Activated CD8-positive, alpha-beta T cell treated with anti-CD3 and anti-CD28 coated beads, Interleukin-2, amount 10 ng/mL, durations not matched to agents 7 days and 5 days (primary cell): ENCODE results near the gene COL8A2. TPM values are rescaled to one million over a fixed set of nuclear protein-coding genes. Genes with fewer than 3 reads are reported as not detected.

Experiments
- ATAC-seq: fragments of 150-1000 bp; cut with Tn5 transposase; one replicate; pipeline ENCODE4 v1.10.0; 2021; ENCODE audit warnings: moderate library complexity
- CTCF ChIA-PET: fragments of 350-600 bp; sonication (Branson Sonifier 250); formaldehyde crosslinking; loops from one replicate; lab custom pipeline; 2021; ENCODE audit warnings: antibody characterized with exemption; lab: Charles Lee
- POLR2A ChIA-PET: fragments of 350-600 bp; sonication (Branson Sonifier 250); formaldehyde crosslinking; loops from one replicate; lab custom pipeline; 2021; ENCODE audit warnings: antibody characterized with exemption; lab: Charles Lee
- DNase-seq: peaks from one replicate; pipeline ENCODE4 v3.0.0-alpha.2; 2020
- H3K27ac Mint-ChIP-seq: one replicate; pipeline ENCODE4 v1.8.0; 2021; ENCODE audit warnings: mild to moderate bottlenecking, mixed read lengths
- H3K27me3 Mint-ChIP-seq: one replicate; pipeline ENCODE4 v1.8.0; 2021; ENCODE audit warnings: low read depth, mixed read lengths
- H3K36me3 Mint-ChIP-seq: one replicate; pipeline ENCODE4 v1.8.0; 2021; ENCODE audit warnings: low read depth, mixed read lengths
- H3K4me1 Mint-ChIP-seq: one replicate; pipeline ENCODE4 v1.8.0; 2021; ENCODE audit warnings: low read depth, mixed read lengths
- H3K4me3 Mint-ChIP-seq: one replicate; pipeline ENCODE4 v1.8.0; 2021; ENCODE audit warnings: mild to moderate bottlenecking, mixed read lengths
- H3K9me3 Mint-ChIP-seq: one replicate; pipeline ENCODE4 v1.8.0; 2022; ENCODE audit warnings: mixed read lengths; ENCODE audit not compliant: insufficient read depth
- total RNA-seq, 2 experiments: library from RNA; stranded (reverse); gene quantifications; one replicate each; pipeline ENCODE4 v1.2.3, GENCODE V29; 2021

COL8A2 gene
- total RNA-seq, 2 experiments from 2014 or later, result 0.08 TPM; not detected in 1

DNA sequence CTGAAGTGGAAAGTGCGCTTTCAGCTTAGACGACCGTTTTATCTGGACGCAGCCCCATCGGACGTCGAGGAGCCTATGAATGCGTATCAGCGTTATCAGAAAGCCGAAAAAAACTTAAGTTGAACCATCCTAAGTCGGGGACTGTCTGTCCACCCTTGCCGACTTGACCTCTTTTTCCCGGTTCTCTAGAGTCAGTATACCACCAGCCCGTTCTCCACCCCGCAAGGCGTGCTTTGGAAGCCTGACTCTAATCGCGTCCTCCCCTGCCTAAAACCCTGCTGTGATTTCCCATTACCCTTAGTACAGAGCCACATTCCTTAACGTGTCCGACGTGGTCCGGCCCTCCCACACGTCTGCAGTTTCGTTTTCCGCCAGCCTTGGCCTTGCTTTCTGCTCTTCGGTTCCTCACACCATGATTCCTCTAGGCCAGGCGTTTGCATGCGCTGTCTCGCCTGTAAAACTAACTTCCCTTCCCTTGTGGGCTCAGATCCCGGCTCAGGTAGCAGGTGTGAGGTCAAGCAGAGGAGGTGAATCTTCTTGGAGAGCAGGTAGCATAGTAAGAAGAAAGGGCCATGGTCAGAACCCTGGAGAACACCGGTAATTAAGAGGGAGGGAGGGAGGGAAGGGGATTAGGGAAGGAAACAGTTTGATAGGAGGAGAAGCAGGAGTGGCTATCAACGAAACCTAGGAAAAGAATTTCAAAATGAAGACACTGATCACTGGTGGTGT lies 35.5 kb downstream of the COL8A2 start:
- no peaks in the 10 kb centered on the region for H3K9me3 Mint-ChIP-seq
- POLR2A ChIA-PET, result interaction anchor here (0.6 kb wide), 2 partner anchors 8 to 610 kb away, joined by 3 read pairs; no protein-coding TSS in a partner anchor
- peaks cover 4% of the 10 kb centered on the region for H3K27me3 Mint-ChIP-seq
- H3K4me3 Mint-ChIP-seq, result peak overlapping the region; percentile 85
- peak overlapping the region; percentile 89 for H3K27ac Mint-ChIP-seq
- peaks cover 22% of the 10 kb centered on the region for H3K4me1 Mint-ChIP-seq
- CTCF ChIA-PET, result interaction anchor here (2.0 kb wide), 1 partner anchor 45 kb away, joined by 7 read pairs; no protein-coding TSS in a partner anchor
- ATAC-seq (no peak), DNase-seq (peak; percentile 41)
- H3K36me3 Mint-ChIP-seq, result peaks cover 39% of the 10 kb centered on the region

DNA sequence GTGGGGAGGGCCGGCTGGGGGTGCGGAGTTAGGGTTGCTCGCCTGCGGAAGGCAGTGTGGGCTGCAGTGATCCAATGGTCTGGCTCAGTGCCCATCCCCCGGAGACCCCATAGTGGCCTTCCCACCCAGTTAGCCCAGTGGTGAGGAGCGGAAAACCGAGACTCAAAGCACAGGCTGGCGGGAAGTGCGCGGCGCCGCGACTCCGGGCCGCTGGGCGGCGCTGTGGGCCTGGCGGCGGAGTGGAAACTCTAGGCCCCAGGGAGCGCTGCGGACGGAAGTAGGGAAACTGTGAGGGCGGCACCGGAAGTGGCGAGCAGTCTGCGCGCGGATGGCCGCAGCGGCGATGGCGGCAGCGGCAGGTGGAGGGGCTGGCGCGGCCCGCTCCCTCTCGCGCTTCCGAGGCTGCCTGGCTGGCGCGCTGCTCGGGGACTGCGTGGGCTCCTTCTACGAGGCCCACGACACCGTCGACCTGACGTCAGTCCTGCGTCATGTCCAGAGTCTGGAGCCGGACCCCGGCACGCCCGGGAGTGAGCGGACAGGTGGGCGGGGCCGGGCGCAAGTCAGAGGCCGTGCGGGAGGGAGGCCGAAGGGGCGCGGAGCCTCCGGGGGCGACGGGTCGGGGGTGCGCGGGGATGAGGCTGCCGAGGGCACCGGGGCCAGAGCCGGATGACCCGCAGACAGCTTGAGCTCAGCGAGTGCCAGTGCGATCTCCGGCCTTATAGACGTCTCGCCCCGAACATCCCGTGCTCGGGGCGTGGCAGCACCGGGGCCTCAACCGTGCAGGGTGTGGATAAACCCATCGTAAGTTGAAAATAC lies 36.2 kb downstream of the COL8A2 start, which contains the start of gene ADPRS:
Gene ADPRS (plus strand): TSS at position 316 of the 816 bp plus-strand sequence. CDS start 13 bp downstream, at position 329.
- Mint-ChIP-seq H3K27me3 (peaks cover 8% of the 10 kb centered on the region), H3K9me3 (no peaks in the 10 kb centered on the region), H3K36me3 (peaks cover 37% of the 10 kb centered on the region), H3K4me3 (peak within 1 kb of the TSS; percentile 85), H3K4me1 (peaks cover 24% of the 10 kb centered on the region), H3K27ac (peak within 1 kb of the TSS; percentile 89)
- DNase-seq (peak; percentile 93), ATAC-seq (peak; percentile 89)
- ChIA-PET CTCF (interaction anchor here (2.0 kb wide), 1 partner anchor 46 kb away, joined by 7 read pairs; no protein-coding TSS in a partner anchor), POLR2A (interaction anchor here (0.6 kb wide), 2 partner anchors 8 to 609 kb away, joined by 3 read pairs; no protein-coding TSS in a partner anchor)

DNA sequence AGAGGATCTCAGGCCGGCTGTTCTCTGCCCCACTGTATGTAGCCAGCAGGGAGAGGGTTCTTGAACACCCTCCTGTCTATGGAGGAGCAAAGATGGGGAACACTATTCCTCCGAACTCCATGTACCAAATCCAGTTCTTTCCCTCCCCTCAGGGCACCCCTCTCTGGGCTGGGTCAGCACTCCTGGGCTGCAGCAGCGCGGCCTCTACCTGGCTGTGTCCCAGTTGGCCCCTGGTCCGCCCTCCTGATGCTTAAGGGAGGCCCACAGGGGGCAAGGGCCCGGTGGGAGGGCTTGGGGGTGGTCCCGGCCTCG lies 36.8 kb downstream of the COL8A2 start:
- ATAC-seq (peak; percentile 32), DNase-seq (no peak)
- H3K27ac Mint-ChIP-seq, result peak overlapping the region; percentile 89

DNA sequence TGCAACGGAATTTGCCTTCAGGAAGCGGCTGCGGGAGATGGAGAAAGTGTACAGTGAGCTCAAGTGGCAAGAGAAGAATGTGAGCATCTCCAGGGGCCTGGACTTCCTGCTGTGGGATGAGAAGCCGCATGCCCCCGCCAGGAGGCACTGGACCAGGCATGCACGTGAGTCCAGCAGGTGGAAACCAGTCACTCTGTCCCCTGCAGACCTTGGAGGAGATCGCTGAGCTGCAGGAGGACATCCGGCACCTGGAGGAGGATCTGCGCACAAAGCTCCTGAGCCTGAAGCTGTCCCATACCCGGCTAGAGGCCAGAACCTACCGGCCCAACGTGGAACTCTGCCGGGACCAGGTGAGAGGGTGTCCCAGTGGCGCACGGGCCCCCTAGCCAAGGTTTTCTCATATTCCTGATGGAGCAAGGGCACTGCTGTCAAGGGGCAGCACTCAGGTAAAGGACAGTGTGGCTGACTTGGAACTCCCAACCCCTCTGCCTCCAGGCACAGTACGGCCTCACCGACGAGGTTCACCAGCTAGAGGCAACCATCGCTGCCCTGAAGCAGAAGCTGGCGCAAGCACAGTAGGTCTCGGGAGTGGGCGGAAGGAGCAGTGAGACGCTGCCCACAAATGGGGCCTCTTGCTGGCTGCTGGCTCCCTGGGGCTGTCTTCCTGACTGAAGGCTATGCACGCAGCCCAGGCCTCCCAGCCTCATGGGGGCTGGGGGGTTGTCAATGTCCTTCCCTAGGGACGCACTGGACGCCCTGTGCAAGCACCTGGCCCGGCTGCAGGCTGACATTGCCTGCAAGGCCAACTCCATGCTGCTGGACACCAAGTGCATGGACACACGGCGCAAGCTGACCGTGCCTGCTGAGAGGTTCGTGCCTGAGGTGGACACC lies 37.5 kb downstream of the COL8A2 start:
- POLR2A ChIA-PET, result no interaction called here
- peak overlapping the region; percentile 85 for H3K4me3 Mint-ChIP-seq
- H3K36me3 Mint-ChIP-seq, result peaks cover 26% of the 10 kb centered on the region
- peaks cover 15% of the 10 kb centered on the region for H3K27me3 Mint-ChIP-seq
- H3K9me3 Mint-ChIP-seq, result no peaks in the 10 kb centered on the region
- peak overlapping the region; percentile 89 for H3K27ac Mint-ChIP-seq
- peaks cover 24% of the 10 kb centered on the region for H3K4me1 Mint-ChIP-seq
- ATAC-seq, result no peak
- DNase-seq, result no peak
- CTCF ChIA-PET, result interaction anchor here (0.7 to 1.2 kb wide), 3 partner anchors 48 to 205 kb away, joined by 3 read pairs; partner anchors contain the start of gene AGO1

More for the DNA sequence above, 36.8 kb downstream of the COL8A2 start:
- Mint-ChIP-seq H3K36me3 (peaks cover 33% of the 10 kb centered on the region), H3K4me3 (peak overlapping the region; percentile 85), H3K27me3 (peaks cover 10% of the 10 kb centered on the region), H3K9me3 (no peaks in the 10 kb centered on the region), H3K4me1 (peaks cover 24% of the 10 kb centered on the region)
- ChIA-PET CTCF (no interaction called here), POLR2A (no interaction called here)

DNA sequence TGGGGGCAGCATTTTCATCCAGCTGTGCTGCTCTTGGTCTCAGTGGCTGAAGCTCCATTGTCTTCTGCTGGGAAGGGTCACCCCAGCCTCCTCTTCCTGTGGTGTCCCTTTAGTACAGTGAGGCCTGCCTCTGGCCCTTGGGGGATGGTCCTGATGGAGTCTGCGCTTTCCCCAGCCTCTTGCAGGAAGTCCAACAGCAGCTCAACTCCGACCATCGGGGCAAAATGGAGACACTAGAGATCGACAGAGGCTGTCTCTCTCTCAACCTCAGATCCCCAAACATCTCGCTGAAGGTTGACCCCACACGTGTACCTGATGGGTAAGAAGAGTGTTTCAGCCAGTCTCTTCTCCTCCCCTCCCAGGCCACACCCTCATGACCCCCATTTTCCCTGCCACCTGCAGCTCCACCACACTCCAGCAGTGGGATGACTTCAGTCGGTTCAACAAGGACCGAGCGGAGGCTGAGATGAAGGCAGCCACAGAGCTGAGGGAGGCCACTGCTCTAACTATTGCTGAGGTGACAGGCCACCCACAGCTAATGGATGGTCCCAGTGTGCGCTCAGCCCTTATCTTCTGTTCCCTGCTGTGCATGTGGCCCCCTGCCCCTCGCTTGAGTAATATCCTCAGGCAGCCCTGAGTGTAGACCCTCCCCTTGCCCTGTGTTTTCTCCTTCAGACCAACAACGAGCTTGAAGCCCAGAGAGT lies 38.3 kb downstream of the COL8A2 start:
- Mint-ChIP-seq H3K4me1 (peaks cover 23% of the 10 kb centered on the region), H3K4me3 (no peak overlapping the region), H3K9me3 (no peaks in the 10 kb centered on the region), H3K27me3 (peaks cover 22% of the 10 kb centered on the region), H3K27ac (peak overlapping the region; percentile 35), H3K36me3 (peaks cover 18% of the 10 kb centered on the region)
- no peak for DNase-seq
- ChIA-PET POLR2A (interaction anchor here (0.6 to 1.3 kb wide), 2 partner anchors 154 to 156 kb away, joined by 4 to 5 read pairs; partner anchors contain the start of gene AGO3), CTCF (interaction anchor here (0.9 to 1.2 kb wide), 2 partner anchors 49 to 203 kb away, joined by 3 read pairs; partner anchors contain the start of gene AGO1)
- ATAC-seq, result no peak

DNA sequence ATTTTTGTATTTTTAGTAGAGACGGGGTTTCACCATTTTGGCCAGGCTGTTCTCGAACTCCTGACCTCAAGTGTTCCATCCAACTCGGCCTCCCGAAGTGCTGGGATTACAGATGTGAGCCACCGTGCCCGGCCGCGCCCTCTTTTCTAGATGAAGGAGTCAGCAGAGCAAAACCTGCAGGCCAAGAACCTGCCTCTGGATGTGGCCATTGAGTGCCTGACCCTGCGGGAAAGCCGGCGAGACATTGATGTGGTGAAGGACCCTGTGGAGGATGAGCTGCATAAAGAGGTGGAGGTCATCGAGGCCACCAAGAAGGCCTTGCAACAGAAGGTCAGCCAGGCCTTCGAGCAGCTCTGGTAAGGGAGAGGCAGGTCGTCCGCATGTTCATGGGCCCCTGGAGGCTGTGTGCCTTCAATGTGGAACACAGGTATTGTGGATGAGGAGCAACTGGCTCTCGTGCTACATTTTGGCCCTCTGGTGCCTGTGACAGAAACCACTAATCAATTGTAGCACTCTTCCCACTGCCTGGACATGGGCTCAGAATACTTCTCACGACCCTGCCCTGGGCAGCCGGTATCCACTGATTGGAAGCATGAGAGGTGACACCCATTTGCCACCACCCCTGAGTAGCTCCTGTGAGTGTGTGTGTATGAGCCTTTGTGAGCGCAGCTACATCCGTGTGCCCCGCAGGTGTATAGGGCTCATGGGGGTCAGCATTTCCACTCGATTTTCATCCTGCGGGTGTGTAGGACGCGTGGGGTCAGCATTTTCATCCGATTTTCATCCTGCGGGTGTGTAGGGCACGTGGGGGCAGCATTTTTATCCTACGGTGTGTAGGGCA lies 39.1 kb downstream of the COL8A2 start:
- H3K36me3 Mint-ChIP-seq, result peaks cover 12% of the 10 kb centered on the region
- H3K27ac Mint-ChIP-seq, result no peak overlapping the region
- peaks cover 27% of the 10 kb centered on the region for H3K27me3 Mint-ChIP-seq
- H3K4me3 Mint-ChIP-seq, result no peak overlapping the region
- DNase-seq (no peak), ATAC-seq (no peak)
- CTCF ChIA-PET, result interaction anchor here (0.9 to 1.2 kb wide), 3 partner anchors 49 to 203 kb away, joined by 3 read pairs; partner anchors contain the start of gene AGO1
- no peaks in the 10 kb centered on the region for H3K9me3 Mint-ChIP-seq
- peaks cover 18% of the 10 kb centered on the region for H3K4me1 Mint-ChIP-seq
- POLR2A ChIA-PET, result interaction anchor here (0.6 to 1.3 kb wide), 2 partner anchors 154 to 155 kb away, joined by 4 to 5 read pairs; partner anchors contain the start of gene AGO3

DNA sequence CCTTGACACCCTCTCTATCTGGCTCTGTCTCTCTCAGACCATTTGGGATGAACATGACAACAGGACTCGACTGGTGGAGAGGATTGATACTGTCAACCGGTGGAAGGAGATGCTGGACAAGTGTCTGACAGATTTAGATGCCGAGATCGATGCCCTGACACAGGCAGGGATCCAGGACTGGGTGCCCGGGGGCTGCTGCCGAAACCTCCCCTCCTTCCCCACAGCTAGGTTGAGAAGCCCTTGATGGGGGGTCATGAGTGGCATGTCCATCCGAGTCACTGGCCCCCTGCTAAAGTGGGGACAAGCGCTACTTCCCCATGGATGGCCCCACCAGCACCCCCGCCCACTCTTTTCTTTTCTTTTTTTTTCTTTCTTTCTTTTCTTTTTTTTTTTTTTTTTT lies 39.9 kb downstream of the COL8A2 start:
- DNase-seq (no peak), ATAC-seq (no peak)
- Mint-ChIP-seq H3K4me3 (no peak overlapping the region), H3K9me3 (no peaks in the 10 kb centered on the region), H3K36me3 (peaks cover 10% of the 10 kb centered on the region), H3K27ac (no peak overlapping the region), H3K4me1 (peaks cover 16% of the 10 kb centered on the region), H3K27me3 (peaks cover 34% of the 10 kb centered on the region)
- CTCF ChIA-PET, result interaction anchor here (1.1 kb wide), 1 partner anchor 127 kb away, joined by 3 read pairs; no protein-coding TSS in a partner anchor
- POLR2A ChIA-PET, result no interaction called here

DNA sequence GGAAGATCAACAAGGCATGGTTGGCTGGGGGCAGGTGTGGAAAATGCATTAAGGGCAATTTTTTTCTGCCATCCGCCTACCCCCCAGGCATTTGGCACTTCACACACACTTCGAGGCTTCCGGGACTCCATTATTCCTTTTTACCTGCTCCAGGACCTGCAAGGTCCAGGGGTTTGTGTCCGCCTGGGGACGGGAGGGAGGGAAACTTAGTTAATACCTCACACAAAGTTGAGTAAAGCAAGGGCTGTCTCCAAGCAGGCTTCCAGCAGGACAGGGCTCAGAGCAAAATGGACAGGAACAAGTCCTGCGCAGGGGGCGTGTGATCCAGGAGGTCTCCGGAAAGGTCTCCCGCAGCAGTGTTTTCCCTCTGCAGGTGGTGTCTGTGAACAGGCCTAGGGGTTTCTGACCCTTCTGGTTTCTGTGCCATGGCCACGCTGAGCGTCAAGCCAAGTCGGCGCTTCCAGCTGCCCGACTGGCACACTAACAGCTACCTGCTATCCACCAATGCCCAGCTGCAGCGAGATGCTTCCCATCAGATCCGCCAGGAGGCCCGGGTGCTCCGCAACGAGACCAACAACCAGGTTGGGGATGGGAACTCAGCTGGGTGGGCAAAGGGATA lies 40.4 kb downstream of the COL8A2 start:
- peaks cover 5% of the 10 kb centered on the region for H3K36me3 Mint-ChIP-seq
- ChIA-PET CTCF (interaction anchor here (1.0 kb wide), 1 partner anchor 50 kb away, joined by 4 read pairs; no protein-coding TSS in a partner anchor), POLR2A (no interaction called here)
- DNase-seq (no peak), ATAC-seq (no peak)
- peaks cover 34% of the 10 kb centered on the region for H3K27me3 Mint-ChIP-seq
- no peak overlapping the region for H3K27ac Mint-ChIP-seq
- no peak overlapping the region for H3K4me3 Mint-ChIP-seq
- no peaks in the 10 kb centered on the region for H3K9me3 Mint-ChIP-seq
- H3K4me1 Mint-ChIP-seq, result peaks cover 11% of the 10 kb centered on the region

DNA sequence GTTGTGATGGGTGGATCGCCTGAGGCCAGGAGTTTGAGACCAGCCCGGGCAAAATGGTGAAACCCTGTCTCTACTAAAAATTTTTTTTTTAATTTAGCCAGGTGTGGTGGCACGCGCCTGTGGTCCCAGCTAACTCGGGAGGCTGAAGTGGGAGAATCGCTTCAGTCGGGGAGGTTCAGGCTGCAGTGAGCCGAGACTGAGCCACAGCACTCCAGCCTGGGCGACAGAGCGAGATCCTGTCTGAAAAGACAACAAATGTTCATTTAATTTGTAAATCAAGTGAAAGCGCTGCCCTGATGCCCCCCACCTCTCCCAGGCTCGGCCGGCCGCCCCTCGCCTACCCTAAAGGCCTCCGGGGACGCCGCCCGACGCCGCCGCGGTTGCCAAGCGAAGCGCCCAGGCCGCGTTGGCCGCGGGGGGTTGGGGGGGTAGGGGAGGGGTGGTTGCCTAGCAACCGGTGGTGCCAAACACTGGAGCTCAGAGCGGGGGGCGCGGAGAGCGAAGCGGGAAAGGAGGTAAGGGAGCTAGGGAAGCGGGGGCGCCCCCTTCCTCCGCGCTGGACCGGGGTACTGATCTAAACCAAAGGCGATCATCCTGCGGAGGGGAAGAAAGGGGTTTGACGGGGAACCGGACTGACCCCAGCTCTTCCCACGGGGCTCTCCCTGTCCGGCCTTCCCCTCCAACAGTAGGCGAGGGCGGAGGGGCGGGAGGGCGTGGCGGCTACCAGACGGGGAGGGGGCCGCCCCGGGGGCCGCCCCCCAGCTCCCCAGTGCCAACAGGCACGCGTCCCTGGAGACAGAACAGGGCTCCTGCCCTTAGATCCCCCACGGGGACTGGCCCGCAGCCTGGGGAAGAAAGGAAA lies 41.2 kb downstream of the COL8A2 start, which contains the start of gene TEKT2:
Gene TEKT2 (plus strand): TSS at position 460 of the 862 bp plus-strand sequence. CDS start 828 bp downstream, outside the sequence.
- H3K4me3 Mint-ChIP-seq, result no peak within 1 kb of the TSS
- POLR2A ChIA-PET, result no interaction called here
- no peak for DNase-seq
- H3K4me1 Mint-ChIP-seq, result peaks cover 9% of the 10 kb centered on the region
- CTCF ChIA-PET, result interaction anchor here (1.0 kb wide), 1 partner anchor 51 kb away, joined by 4 read pairs; no protein-coding TSS in a partner anchor
- no peaks in the 10 kb centered on the region for H3K9me3 Mint-ChIP-seq
- no peak within 1 kb of the TSS for H3K27ac Mint-ChIP-seq
- no peaks in the 10 kb centered on the region for H3K36me3 Mint-ChIP-seq
- peaks cover 34% of the 10 kb centered on the region for H3K27me3 Mint-ChIP-seq
- no peak for ATAC-seq
